Measurements from ENCODE around the gene TMEM91.
"Not testable (repeated sequence)": the region's sequence is repeated elsewhere in the genome, so short reads cannot be mapped to it uniquely, and the experiment has no call there.

TMEM91 gene

DNA sequence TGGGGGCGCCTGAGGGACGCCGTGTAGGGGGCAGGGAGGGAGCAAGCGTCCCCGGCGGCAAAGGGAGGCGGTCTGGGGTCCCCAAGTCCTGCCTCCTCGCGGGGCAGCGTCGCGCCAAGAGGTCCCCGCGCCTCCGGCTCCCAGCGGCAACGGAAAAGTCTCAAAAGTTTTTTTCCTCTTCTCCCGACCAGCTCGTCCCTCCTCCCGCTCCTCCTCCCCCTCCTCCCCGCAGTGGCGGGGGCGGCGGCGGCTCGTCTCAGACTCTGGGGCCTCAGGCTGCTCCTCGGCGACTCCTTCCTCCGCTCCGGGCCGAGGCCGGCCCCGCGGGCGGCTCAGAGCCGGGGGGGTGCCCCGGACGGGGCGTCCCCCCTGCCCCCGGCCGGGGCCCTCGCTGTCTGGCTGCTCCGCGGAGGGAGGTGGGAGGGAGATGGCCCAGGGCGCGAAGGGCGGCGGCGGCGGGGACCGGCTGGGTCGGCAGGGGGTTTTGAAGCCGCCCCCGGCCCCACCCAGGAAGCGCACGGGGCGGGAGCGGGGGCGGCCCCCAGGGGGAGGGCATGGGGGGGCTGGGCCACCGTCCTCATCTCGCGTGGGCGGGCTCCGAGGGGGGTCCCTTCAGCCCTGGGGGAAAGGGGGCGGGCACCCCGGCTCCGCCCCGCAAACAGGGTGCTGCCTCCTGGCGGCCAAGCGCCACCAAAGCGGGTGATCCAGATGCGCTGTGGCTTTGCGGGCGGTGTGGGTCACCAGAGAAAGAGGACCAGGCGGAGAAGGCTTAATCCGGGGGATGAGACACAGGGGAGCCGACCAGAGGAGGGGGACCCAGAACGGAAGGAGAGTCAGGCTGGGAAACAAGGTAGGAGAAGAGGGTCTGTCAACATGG is 22.6 kb upstream of the TMEM91 start, which contains the start of gene TGFB1:
TSS of gene TGFB1 (minus strand) at position 457 of the 877 bp plus-strand sequence. CDS start 878 bp downstream, outside the sequence.
- DNase-seq = peak; percentile 95 to 96

DNA sequence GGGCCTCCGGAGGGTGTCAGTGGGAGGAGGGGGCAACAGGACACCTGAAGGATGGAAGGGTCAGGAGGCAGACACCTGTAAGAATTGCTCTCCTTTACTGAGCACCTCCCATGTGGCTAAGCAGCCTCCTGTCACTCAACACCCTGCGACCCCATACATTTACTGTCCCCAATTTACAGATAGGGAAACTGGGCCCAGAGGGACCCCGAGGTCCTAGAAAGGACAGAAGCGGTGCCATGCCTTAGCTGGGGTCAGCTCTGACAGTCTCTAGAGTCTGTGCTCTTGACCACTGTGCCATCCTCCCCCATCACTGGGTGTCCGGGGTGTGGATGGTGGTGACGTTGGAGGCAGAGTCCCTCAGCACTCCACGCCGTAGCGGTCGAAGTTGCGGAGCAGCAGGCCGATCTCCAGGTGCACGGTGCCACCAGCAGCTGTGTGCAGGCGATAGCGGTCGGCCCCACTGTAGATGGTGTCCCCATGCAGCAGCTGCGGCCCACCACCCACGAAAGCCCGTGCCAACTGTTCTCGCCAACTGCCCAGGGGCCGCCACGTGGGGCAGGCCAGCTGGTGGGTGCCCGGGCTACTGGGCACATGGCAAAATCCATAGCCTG is 21.9 kb upstream of the TMEM91 start:
- DNase-seq = no peak

DNA sequence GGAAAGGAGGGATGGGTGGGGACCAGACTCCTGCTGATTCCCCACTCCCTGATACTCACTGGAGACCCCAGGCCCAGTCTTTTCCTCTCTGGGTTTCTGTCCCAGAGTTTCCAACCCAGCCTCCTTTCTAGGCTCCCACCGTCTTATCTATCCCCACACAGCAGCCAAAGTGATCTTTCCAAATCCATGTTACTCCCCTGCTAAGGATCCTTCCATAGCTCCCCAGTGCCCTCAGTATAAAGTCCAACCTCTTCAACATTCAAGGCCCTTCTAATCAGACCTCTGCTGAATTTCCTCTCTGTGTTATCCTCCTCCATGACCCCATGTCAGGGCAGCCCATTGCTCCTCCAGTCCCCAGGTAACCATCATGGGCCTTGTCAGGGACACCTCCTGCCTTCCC is 21.3 kb upstream of the TMEM91 start:
- no peak for DNase-seq

DNA sequence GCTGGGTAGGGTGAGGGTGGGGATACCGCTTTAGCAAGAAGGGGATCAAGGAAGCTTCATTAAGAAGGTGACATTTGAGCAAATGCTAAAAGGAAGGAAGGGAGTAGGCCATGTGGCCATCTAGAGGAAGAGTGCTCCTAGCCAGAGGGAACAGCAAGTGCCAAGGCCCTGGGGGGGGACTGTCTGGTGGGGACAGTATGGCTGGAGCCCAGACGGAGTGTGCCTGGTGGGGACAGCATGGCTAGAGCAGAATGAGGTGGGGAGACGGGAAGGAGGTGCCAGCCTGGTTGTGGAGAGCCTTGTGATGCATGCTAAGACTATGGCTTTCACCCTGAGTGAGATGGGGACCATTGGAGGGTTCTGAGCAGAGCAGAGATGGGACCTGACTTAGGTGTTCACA is 20.5 kb upstream of the TMEM91 start:
- no peak for DNase-seq

GRCh38 chr19:41356984-41357739 is 19.2 kb upstream of the TMEM91 start:
- no peak for DNase-seq

- no peak for DNase-seq
These were observed 18.6 kb upstream of the TMEM91 start for GRCh38 chr19:41357746-41358145.

DNA sequence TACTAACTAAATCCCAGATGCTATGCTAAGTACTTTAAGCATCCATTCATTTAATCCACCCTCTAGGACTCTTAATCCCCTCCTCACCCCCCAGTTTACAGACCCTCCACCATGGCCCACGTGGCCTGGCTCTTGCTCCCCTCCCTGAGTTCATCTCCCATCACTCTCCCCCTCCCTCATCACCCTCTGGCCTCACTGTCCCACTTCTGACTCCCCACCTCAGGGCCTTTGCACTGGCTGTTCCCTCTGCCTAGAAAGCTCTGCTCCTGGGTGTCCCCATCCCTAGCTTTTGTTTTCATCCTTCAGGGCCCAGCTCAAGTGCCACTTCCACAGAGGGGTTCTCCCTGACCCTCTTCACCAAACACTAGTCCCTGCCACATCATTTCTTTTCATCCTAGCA is 16.6 kb upstream of the TMEM91 start:
- no peak for DNase-seq

DNA sequence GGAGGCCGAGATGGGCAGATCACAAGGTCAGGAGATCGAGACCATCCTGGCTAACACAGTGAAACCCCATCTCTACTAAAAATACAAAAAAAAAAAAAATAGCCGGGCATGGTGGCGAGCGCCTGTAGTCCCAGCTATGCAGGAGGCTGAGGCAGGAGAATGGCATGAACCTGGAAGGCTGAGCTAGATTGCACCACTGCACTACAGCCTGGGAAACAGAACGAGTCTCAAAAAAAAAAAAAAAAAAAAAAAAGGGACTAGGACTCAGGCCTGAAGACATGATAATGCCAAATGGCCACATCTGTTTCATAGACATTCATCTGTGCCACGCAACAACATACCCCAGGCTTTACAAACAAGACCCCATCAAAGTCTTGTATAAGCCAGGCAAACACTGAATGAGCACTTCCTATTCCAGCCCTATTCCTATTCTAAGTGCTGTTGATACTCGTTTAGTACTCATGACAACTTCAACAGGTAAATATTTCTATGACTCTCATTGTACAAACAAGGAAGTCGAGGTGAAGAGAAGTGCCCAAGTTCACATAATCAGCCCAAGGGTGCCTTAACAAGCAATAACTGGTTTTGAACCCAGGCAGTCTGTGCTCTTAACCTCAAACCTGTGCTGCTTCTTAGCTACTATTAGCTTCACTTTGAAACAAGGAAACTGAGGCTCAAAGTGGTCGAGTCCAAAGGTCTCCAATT is 14.0 kb upstream of the TMEM91 start:
- DNase-seq = no peak

DNA sequence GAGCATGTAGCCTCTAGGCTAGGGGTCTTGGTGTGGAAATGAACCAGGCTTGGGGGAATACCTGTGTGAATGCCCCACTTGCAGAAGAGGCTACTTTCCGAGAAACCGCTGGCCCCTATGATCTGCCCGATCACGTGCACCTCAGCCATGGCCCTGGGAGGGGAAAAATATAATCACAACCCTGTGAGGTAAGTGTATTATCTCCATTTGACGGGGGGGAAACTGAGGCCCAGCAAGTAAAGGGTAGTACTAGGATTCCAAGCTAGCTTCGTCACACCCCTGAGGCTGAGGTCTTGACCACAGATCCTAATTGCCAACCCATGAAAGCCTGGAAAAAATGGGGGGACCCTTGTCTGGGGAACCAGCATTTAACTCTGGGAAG is 13.0 kb upstream of the TMEM91 start:
- DNase-seq = no peak

DNA sequence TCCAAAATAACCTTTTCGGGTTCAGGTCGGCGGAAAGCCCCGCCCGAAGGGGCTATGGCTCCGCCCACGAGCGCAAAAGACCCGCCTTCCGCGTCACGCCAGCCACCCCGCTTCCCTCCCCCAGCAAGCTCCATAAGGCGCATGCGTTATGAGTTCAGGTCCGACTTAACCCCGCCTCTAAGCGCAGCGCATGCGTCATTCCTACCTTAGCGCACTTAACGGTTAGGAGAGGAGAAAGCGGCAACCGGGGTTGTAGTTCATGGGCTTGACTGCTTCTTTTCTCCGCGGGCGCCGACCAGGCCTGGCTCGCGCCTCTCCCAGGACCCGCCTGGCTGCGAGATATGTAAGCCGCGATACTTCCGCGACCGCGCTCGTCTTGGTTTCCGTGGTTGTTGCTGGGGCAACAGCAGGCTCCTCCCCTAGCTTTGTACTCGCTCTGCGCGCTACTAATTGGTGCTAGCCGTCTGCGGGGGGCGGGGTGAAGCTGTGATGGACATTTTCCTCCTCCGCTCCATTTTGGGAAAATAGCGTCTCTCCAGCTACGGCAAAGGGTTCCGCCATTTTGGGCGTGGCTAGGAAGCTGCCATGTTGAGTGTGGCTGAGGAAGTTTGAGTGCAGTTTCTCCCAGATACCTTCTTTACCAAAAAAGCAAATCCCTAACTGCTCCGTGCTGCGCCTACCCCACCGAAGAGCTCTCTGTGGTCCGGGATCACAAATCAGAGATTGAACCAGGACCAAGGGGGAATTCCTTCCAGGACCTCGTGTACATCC is 12.4 kb upstream of the TMEM91 start, which contains the start of gene B9D2:
TSS of gene B9D2 (minus strand) at position 397 of the 771 bp plus-strand sequence. CDS start 630 bp downstream, outside the sequence.
- peak; percentile 98 to 99 for DNase-seq

DNA sequence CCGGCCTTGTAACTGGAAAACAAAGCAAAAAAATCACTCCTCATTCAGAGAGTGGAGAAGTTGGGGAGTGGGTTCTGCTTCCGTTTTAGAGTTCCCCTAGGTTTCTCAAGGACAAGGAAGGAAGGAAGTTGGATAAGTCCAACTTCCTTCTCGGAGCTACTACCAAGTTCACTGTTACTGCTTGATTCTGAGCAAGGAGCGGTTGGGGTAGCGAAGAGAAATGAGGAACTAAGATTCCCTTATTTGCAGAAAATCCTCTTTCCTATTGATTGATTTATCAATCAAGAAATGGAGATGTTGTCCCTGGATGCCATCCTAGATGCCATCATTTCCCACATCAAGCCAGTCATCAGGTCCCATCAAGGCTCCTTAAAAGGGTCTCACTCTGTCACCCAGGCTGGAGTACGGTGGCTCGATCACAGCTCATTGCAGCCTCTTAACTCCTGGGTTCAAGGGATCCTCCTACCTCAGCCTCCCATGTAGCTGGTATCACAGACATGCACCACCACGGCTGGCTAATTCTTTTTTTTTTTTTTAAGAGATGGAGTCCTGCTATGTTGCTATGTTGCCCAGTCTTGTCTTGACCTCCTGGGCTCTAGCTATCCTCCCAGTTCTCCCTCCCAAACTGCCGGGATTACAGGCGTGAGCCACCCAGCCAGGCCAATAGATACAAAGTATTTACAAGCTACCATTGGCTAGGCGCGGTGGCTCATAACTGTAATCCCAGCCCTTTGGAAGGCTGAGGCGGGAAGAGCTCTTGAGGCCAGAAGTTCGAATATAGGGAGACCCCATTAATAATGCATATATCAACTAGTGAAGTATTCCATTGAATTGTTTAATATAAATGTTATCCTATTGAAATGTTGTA is 11.6 kb upstream of the TMEM91 start:
- DNase-seq = peak in 1 of 2 donors; percentile 14

- no peak for DNase-seq
These were observed 10.2 kb upstream of the TMEM91 start for GRCh38 chr19:41366089-41366488.

DNA sequence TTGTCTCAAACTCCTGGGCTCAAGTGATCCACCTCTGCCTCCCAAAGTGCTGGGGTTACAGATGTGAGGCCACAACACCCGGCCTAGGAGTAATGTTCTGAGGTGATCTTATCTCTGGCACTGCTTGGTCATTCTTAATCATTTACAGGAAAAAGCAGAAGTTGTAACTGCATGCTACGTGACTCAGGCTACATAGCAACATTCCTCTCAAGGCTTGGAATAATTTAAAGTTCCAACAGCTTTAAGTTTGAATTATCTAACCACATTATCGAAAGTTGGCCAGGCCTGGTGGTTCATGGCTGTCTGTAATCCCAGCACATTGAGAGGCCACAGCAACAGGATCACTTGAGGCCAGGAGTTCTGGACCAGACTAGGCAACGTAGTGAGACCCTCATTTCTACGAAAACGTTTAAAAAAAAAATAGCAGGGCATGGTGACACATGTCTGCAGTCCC is 8.5 kb upstream of the TMEM91 start:
- no peak for DNase-seq

DNA sequence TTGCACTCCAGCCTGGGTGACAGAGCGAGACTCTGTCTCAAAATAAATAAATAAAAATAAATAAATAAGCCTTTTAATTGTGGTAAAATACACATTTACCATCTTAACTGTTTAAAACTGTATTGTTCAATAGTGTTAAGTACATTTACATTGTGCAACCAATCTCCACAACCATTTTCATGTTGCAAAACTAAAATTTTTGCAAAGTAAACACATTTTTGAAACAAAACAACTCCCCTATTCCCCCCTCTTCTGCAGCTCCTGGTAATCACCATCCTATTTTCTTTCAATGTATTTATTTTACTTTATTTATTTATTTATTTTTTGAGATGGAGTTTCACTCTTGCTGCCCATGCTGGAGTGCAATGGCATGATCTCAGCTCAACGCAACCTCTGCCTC is 6.6 kb upstream of the TMEM91 start:
- no peak for DNase-seq

GRCh38 chr19:41371119-41371518 is 5.2 kb upstream of the TMEM91 start:
- DNase-seq = not testable (repeated sequence)

GRCh38 chr19:41371541-41371940 is 4.8 kb upstream of the TMEM91 start:
- no peak for DNase-seq

GRCh38 chr19:41372501-41372900 is 3.8 kb upstream of the TMEM91 start:
- DNase-seq = no peak

DNA sequence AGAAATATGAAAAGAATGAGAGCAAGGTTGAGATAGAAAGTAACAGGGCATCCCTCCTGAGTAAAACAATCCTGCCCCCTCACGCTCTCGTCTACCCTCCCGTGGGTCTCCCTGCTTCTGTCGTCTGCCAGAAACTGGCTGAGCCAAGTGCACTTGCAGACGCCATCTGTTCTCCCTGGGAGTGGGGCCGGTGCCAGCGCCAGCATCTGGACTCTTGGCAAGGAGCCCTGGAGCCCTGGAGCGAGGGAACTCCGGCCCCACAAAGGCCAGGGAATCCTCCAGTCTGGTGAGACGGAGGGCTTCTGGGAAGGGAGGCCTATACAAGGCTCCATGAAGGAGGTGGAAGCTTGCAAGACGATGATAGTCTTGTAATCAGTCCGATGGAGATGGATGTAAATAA is 2.3 kb upstream of the TMEM91 start:
- DNase-seq = no peak

GRCh38 chr19:41376998-41377365 is 649 bp downstream of the TMEM91 start:
- no peak for DNase-seq

GRCh38 chr19:41377977-41378709 is 1.8 kb downstream of the TMEM91 start:
- peak in 1 of 2 donors; percentile 28 for DNase-seq

Data from CD4-positive, alpha-beta T cell treated with Interleukin-1 beta for 1 hour (primary cell).